NCI-H2196 (cell line): ENCODE measurements around the gene ATXN8OS.
"Not testable (repeated sequence)": the region's sequence is repeated elsewhere in the genome, so short reads cannot be mapped to it uniquely, and the experiment has no call there.

Experiments
- DNase-seq: peaks from one replicate; lab custom pipeline; 2025; ENCODE audit not compliant: unreplicated experiment; lab: John Stamatoyannopoulos, UW

The ATXN8OS gene

GRCh38 chr13:70107498-70108281, at the start of gene ATXN8OS:
ATXN8OS (plus strand) TSS chr13:70107826.
- DNase-seq: no peak

- peak; percentile 14 for DNase-seq
These were observed 27.6 kb upstream of the ATXN8OS start for GRCh38 chr13:70080012-70080411.

- DNase-seq: no peak
These were observed 20.4 kb upstream of the ATXN8OS start for GRCh38 chr13:70087247-70087646.

- no peak for DNase-seq
These were observed 18.7 kb upstream of the ATXN8OS start for GRCh38 chr13:70088926-70089325.

GRCh38 chr13:70090036-70090723, 17.4 kb upstream of the ATXN8OS start:
- DNase-seq: no peak

- DNase-seq: peak; percentile 1
These were observed 9.0 kb upstream of the ATXN8OS start for GRCh38 chr13:70098669-70099068.

- DNase-seq: no peak
These were observed 3.1 kb upstream of the ATXN8OS start for GRCh38 chr13:70104481-70104880.

GRCh38 chr13:70107125-70107497, 515 bp upstream of the ATXN8OS start:
- no peak for DNase-seq

GRCh38 chr13:70108356-70109105, 905 bp downstream of the ATXN8OS start, which contains the start of gene KLHL1:
KLHL1 (minus strand) TSS chr13:70108452; CDS start chr13:70107699, 753 bp downstream.
- no peak for DNase-seq

GRCh38 chr13:70117338-70117905, 9.8 kb downstream of the ATXN8OS start:
- DNase-seq: no peak

GRCh38 chr13:70125693-70126092, 18.1 kb downstream of the ATXN8OS start:
- no peak for DNase-seq

- DNase-seq: no peak
These were observed 20.5 kb downstream of the ATXN8OS start for GRCh38 chr13:70128098-70128497.

GRCh38 chr13:70142658-70143057, 35.0 kb downstream of the ATXN8OS start:
- DNase-seq: not testable (repeated sequence)

GRCh38 chr13:70162141-70162540, 54.5 kb downstream of the ATXN8OS start:
- no peak for DNase-seq

GRCh38 chr13:70170689-70171088, 63.1 kb downstream of the ATXN8OS start:
- no peak for DNase-seq

GRCh38 chr13:70171151-70171550, 63.5 kb downstream of the ATXN8OS start:
- no peak for DNase-seq

- no peak for DNase-seq
These were observed 65.4 kb downstream of the ATXN8OS start for GRCh38 chr13:70172946-70173597.

GRCh38 chr13:70173598-70173959, 66.0 kb downstream of the ATXN8OS start:
- DNase-seq: no peak

GRCh38 chr13:70178346-70178745, 70.7 kb downstream of the ATXN8OS start:
- DNase-seq: no peak
